Mucosa of rectum (tissue), 2 donors: ENCODE measurements around the gene TXNIP.
"Not testable (repeated sequence)": the region's sequence is repeated elsewhere in the genome, so short reads cannot be mapped to it uniquely, and the experiment has no call there.

Experiments
- H3K27ac ChIP-seq, 2 donors: one replicate each; pipeline ENCODE4 v1.7.0; 2013; ENCODE audit warnings: inconsistent platforms in 2 of 2, low read depth in 2 of 2, low read length in 2 of 2
- H3K27me3 ChIP-seq, 2 donors: one replicate each; pipeline ENCODE4 v1.7.0; 2013; ENCODE audit warnings: low read length in 2 of 2; ENCODE audit not compliant: control insufficient read depth in 2 of 2, insufficient read depth in 2 of 2
- H3K36me3 ChIP-seq, 2 donors: one replicate each; pipeline ENCODE4 v1.7.0; 2013; ENCODE audit warnings: low read length in 2 of 2; ENCODE audit not compliant: control insufficient read depth in 2 of 2, insufficient read depth in 2 of 2
- H3K4me1 ChIP-seq, 2 donors: one replicate each; pipeline ENCODE4 v1.7.0; 2013; ENCODE audit warnings: low read length in 2 of 2, mild to moderate bottlenecking in 1 of 2; ENCODE audit not compliant: control insufficient read depth in 2 of 2, insufficient read depth in 2 of 2
- H3K4me3 ChIP-seq, 2 donors: one replicate each; pipeline ENCODE4 v1.7.0; 2013; ENCODE audit warnings: low read length in 2 of 2
- H3K9ac ChIP-seq, 2 donors: one replicate each; pipeline ENCODE4 v1.7.0; 2013; ENCODE audit warnings: low read length in 2 of 2, low read depth in 1 of 2, mild to moderate bottlenecking in 1 of 2
- H3K9me3 ChIP-seq, 2 donors: one replicate each; pipeline ENCODE4 v1.7.0; 2013; ENCODE audit warnings: low read length in 2 of 2; ENCODE audit not compliant: control insufficient read depth in 2 of 2
- donor health status: healthy.
- donor health status: Normal muscosa, but diverticular disease.

TXNIP gene

GRCh38 chr1:146025787-146026495 lies 29.6 kb upstream of the TXNIP start:
- not testable (repeated sequence) for H3K9me3 ChIP-seq, H3K4me1 ChIP-seq, H3K36me3 ChIP-seq, H3K9ac ChIP-seq, H3K27ac ChIP-seq, H3K4me3 ChIP-seq
- peaks cover 3 to 11% of the 10 kb centered on the region in 2 donors for H3K27me3 ChIP-seq

- H3K9me3 ChIP-seq = no peaks in the 10 kb centered on the region
- no peaks in the 10 kb centered on the region for H3K4me1 ChIP-seq
- peaks cover 14 to 38% of the 10 kb centered on the region in 2 donors for H3K27me3 ChIP-seq
- H3K36me3 ChIP-seq = no peaks in the 10 kb centered on the region
- no peak overlapping the region for H3K4me3 ChIP-seq
- no peak overlapping the region for H3K9ac ChIP-seq
- H3K27ac ChIP-seq = no peak overlapping the region
Observed at GRCh38 chr1:146022403-146023127, 26.2 kb upstream of the TXNIP start.

- H3K4me3 ChIP-seq = no peak within 1 kb of the TSS
- no peaks in the 10 kb centered on the region for H3K36me3 ChIP-seq
- H3K4me1 ChIP-seq = no peaks in the 10 kb centered on the region
- H3K27ac ChIP-seq = no peak within 1 kb of the TSS
- no peaks in the 10 kb centered on the region for H3K9me3 ChIP-seq
- peaks cover 14 to 38% of the 10 kb centered on the region in 2 donors for H3K27me3 ChIP-seq
- H3K9ac ChIP-seq = no peak within 1 kb of the TSS
Observed at GRCh38 chr1:146021622-146022402, 25.4 kb upstream of the TXNIP start, which contains the start of gene HJV. TSS of gene HJV (minus strand) at chr1:146021735. CDS start at chr1:146020231, 1,504 bp downstream.

GRCh38 chr1:146021050-146021445 lies 24.7 kb upstream of the TXNIP start:
- Histone ChIP-seq H3K4me1 (no peaks in the 10 kb centered on the region), H3K9ac (no peak overlapping the region), H3K36me3 (no peaks in the 10 kb centered on the region), H3K27ac (no peak overlapping the region), H3K4me3 (no peak overlapping the region), H3K27me3 (peaks cover 17 to 38% of the 10 kb centered on the region in 2 donors), H3K9me3 (no peaks in the 10 kb centered on the region)

GRCh38 chr1:146020058-146021049 lies 24.0 kb upstream of the TXNIP start:
- Histone ChIP-seq H3K9me3 (no peaks in the 10 kb centered on the region), H3K36me3 (no peaks in the 10 kb centered on the region), H3K4me3 (no peak overlapping the region), H3K9ac (no peak overlapping the region), H3K4me1 (no peaks in the 10 kb centered on the region), H3K27me3 (peaks cover 17 to 38% of the 10 kb centered on the region in 2 donors), H3K27ac (no peak overlapping the region)

GRCh38 chr1:146019231-146020057 lies 23.1 kb upstream of the TXNIP start:
- H3K36me3 ChIP-seq = no peaks in the 10 kb centered on the region
- H3K4me1 ChIP-seq = no peaks in the 10 kb centered on the region
- H3K4me3 ChIP-seq = no peak overlapping the region
- no peaks in the 10 kb centered on the region for H3K9me3 ChIP-seq
- H3K27ac ChIP-seq = no peak overlapping the region
- peaks cover 17 to 33% of the 10 kb centered on the region in 2 donors for H3K27me3 ChIP-seq
- no peak overlapping the region for H3K9ac ChIP-seq

GRCh38 chr1:146016891-146017290 lies 20.5 kb upstream of the TXNIP start:
- Histone ChIP-seq H3K9me3 (no peaks in the 10 kb centered on the region), H3K4me3 (no peak overlapping the region), H3K4me1 (peaks cover 0 to 3% of the 10 kb centered on the region in 2 donors), H3K36me3 (no peaks in the 10 kb centered on the region), H3K27me3 (peaks cover 17 to 34% of the 10 kb centered on the region in 2 donors), H3K9ac (no peak overlapping the region), H3K27ac (no peak overlapping the region)

GRCh38 chr1:146013559-146013922 lies 17.2 kb upstream of the TXNIP start:
- H3K9ac ChIP-seq = no peak overlapping the region

More at GRCh38 chr1:146013559-146013922, 17.2 kb upstream of the TXNIP start:
- no peaks in the 10 kb centered on the region for H3K36me3 ChIP-seq
- no peak overlapping the region for H3K27ac ChIP-seq
- H3K4me3 ChIP-seq = no peak overlapping the region
- no peaks in the 10 kb centered on the region for H3K9me3 ChIP-seq
- H3K27me3 ChIP-seq = peaks cover 3 to 12% of the 10 kb centered on the region in 2 donors
- H3K4me1 ChIP-seq = peaks cover 0 to 6% of the 10 kb centered on the region in 2 donors
